Stimulated activated naive B cell treated with anti-CD40 and anti-IgM and Interleukin-4, amounts not matched to agents 10 μg/mL and 1 μg/mL and 100 μg/mL, for 72 hours (primary cell): ENCODE data around the gene SRGAP3.

ENCODE experiments used
- ATAC-seq, 2 donors: fragments of 150-1000 bp; cut with Tn5 transposase; replicated peaks; 2 replicates each; pipeline ENCODE4 v1.10.0; 2021; ENCODE audit warnings: moderate library complexity in 1 of 2
- DNase-seq: peaks from one replicate; pipeline ENCODE4 v3.0.0; 2021
- H3K27ac Mint-ChIP-seq: one replicate; pipeline ENCODE4 v1.8.0; 2022; ENCODE audit warnings: mild to moderate bottlenecking, mixed read lengths
- H3K27me3 Mint-ChIP-seq, 2 donors: one replicate each; pipeline ENCODE4 v1.8.0; 2022; ENCODE audit warnings: mixed read lengths in 2 of 2
- H3K36me3 Mint-ChIP-seq, 2 donors: one replicate each; pipeline ENCODE4 v1.8.0; 2022; ENCODE audit warnings: mixed read lengths in 2 of 2, mild to moderate bottlenecking in 1 of 2
- H3K4me1 Mint-ChIP-seq, 2 donors: one replicate each; pipeline ENCODE4 v1.8.0; 2022; ENCODE audit warnings: mixed read lengths in 2 of 2, mild to moderate bottlenecking in 1 of 2
- H3K4me3 Mint-ChIP-seq, 2 donors: one replicate each; pipeline ENCODE4 v1.8.0; 2022; ENCODE audit warnings: mild to moderate bottlenecking in 2 of 2, mixed read lengths in 2 of 2, moderate library complexity in 1 of 2
- H3K9me3 Mint-ChIP-seq, 2 donors: one replicate each; pipeline ENCODE4 v1.8.0; 2022; ENCODE audit warnings: mixed read lengths in 2 of 2, mild to moderate bottlenecking in 1 of 2

Gene SRGAP3

DNA sequence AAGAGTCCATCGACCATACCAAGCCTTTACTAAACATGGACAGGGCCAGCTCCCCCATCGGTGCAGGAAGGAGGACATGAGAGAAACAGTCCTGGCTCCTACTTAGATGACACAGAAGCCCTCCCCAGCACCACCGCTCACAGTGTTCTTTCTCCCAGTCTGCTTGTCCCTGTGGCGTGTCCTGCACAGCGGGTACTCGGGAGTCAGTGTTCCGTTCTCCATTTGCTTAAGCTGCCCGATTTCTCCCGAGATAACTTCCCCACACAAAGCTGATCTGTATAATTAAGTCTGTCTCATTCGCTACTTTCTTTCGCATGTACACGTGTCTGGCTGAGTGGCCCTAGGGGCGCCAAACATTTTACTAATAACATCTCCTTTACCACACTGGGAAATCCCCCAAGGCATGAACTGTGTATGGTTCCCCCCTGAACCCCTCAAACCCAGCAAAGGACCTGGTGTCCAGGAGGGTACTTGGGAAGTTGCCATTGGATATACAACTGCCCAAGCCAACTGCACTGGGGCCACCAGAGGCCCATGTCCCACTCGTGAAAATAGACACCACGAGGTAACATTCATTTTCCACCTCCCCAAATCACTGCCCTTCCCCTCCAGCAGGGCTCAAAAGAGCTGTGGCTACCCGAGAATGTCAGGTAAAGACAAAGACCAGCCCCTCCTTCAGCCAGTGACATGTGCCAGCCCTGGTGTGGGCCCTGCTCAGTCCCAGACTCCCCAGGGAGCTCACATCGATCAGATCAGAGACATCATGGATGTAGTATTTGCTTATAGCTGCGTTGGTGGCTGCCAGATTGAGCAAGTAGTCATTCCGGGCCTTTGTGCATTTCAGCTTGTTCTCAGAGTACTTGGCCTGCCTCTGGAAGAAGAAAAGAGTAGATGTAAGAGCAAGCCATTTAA lies 189.7 kb downstream of the SRGAP3 start:
- no peak for DNase-seq
- Mint-ChIP-seq H3K36me3 (peaks cover 0 to 5% of the 10 kb centered on the region in 2 donors), H3K4me1 (no peaks in the 10 kb centered on the region), H3K27ac (no peak overlapping the region), H3K9me3 (peaks cover 0 to 3% of the 10 kb centered on the region in 2 donors), H3K4me3 (no peak overlapping the region), H3K27me3 (peaks cover 0 to 4% of the 10 kb centered on the region in 2 donors)
- no peak for ATAC-seq

DNA sequence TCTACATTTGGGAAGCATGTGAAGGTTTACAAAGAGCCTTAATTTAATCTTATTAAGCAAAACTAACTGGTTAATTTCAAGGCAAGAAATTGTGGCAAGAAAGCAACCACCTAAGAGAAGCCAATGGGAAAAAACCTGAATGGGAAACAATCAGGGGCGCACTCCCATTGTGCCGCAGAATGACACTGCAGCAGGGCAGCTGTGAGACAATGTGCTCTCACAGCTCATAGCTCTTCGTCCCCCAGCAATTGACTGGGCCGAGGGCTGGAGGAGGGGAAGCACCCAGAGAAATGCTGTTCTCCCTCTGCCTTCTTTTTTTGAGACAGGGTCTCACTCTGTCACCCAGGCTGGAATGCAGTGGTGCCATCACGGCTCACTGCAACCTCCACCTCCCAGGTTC lies 192.9 kb downstream of the SRGAP3 start:
- no peak overlapping the region for H3K27ac Mint-ChIP-seq
- no peaks in the 10 kb centered on the region for H3K27me3 Mint-ChIP-seq
- DNase-seq (no peak), ATAC-seq (no peak)
- H3K4me1 Mint-ChIP-seq = no peaks in the 10 kb centered on the region
- H3K9me3 Mint-ChIP-seq = peaks cover 3 to 6% of the 10 kb centered on the region in 2 donors
- no peaks in the 10 kb centered on the region for H3K36me3 Mint-ChIP-seq
- no peak overlapping the region for H3K4me3 Mint-ChIP-seq

DNA sequence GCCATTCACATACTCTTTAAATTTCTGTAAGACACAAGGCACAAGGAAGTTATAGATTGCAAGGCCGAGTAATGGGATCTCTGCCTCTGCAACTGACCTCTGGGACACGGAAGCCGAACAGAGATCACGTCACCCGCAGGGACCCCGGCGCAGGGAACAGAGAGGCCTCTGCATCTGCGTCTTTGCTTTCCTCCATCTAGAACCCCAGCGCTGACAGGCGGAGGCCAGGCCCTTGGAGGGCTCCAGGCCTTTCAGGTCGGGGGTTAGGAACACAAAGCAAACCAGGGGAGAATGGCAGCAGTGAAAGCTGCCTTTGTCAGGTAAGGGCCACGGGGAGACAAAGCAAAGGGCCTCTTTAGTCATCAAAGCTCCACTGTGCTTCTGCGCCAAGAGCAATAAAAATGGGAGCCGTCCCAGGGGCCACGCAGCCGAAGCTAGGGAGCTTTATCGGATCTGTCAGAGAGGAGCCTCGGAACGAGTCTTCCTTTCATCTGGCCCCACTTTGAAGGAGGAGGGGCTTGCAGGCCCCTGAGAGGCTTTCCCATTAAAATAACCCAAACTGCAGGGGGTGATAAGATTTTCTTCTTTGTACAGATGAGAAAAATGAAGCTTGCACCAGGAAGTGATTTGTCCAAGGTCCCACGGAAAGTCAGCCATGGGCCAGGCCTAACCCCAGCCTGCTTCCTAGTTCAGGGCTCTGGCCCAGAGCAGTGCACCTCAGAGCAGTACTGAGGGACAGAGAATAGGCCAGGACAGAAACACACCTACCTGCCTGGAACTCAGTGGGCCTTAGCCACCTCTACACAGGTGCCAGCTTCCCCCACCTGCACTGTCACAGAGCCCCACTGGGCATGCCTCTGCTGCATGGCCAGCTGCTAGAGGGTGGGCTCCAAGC lies 201.7 kb downstream of the SRGAP3 start:
- Mint-ChIP-seq H3K36me3 (no peaks in the 10 kb centered on the region), H3K4me3 (no peak overlapping the region)

DNA sequence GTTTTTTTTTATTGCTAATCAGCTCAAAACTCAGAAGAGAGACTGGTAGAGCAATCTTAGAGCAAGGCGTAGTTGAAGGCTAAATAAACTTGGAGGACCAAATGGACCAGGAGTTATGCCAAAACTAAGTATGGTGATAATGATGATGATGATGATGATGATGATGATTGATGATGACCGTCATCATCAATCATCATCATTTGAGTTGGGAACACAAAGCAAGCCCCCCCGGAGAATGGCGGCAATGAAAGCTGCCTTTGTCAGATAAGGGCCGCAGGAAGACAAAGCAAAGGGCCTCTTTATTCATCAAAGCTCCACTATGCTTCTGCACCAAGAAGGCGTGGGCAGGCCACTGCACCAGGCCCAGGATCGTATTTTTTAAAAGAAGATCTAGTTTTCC lies 204.1 kb downstream of the SRGAP3 start:
- Mint-ChIP-seq H3K36me3 (no peaks in the 10 kb centered on the region), H3K27ac (no peak overlapping the region), H3K4me1 (no peaks in the 10 kb centered on the region)

More for the DNA sequence above, 201.7 kb downstream of the SRGAP3 start:
- no peak for ATAC-seq
- H3K27ac Mint-ChIP-seq = no peak overlapping the region
- no peaks in the 10 kb centered on the region for H3K9me3 Mint-ChIP-seq
- H3K27me3 Mint-ChIP-seq = peaks cover 0 to 4% of the 10 kb centered on the region in 2 donors
- no peak for DNase-seq
- no peaks in the 10 kb centered on the region for H3K4me1 Mint-ChIP-seq

DNA sequence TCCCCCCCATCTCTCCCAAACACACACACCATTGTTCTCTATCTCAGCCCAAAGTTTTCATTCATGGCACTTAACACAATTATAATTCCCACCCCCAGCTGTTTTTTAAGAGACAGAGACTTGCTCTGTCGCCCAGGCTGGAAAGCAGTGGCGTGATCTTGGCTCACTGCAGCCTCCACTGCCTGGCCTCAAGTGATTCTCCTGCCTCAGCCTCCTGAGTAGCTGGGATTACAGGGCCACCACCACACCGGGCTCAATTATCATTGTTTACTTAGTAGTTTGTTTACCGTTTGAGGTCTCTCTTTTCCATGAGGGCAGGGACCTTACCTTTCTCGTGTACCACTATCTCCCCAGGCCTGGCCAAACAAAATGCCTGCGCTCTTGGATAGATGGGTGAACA lies 206.4 kb downstream of the SRGAP3 start:
- H3K4me1 Mint-ChIP-seq = no peaks in the 10 kb centered on the region
- ATAC-seq (no peak), DNase-seq (no peak)
- no peak overlapping the region for H3K4me3 Mint-ChIP-seq
- no peaks in the 10 kb centered on the region for H3K36me3 Mint-ChIP-seq
- peaks cover 0 to 8% of the 10 kb centered on the region in 2 donors for H3K27me3 Mint-ChIP-seq
- no peak overlapping the region for H3K27ac Mint-ChIP-seq
- H3K9me3 Mint-ChIP-seq = no peaks in the 10 kb centered on the region

More for the DNA sequence above, 204.1 kb downstream of the SRGAP3 start:
- DNase-seq = no peak
- Mint-ChIP-seq H3K27me3 (peaks cover 0 to 8% of the 10 kb centered on the region in 2 donors), H3K9me3 (no peaks in the 10 kb centered on the region), H3K4me3 (no peak overlapping the region)
- ATAC-seq = no peak

DNA sequence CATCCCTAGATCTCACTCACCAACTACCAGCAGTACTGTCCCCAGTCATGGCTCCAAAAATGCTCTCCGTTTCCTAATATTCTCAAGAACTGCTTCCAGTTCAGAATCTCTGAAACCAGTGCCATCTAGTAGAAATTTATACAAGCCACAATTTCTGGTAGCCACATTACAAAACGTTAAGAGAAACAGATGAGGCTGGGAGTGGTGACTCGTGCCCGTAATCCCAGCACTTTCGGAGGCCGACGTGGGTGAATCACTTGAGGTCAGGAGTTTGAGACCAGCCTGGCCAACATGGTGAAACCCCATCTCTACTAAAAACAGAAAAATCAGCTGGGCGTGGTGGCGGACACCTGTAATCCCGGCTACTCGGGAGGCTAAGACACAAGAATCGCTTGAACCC lies 207.8 kb downstream of the SRGAP3 start:
- no peaks in the 10 kb centered on the region for H3K36me3 Mint-ChIP-seq
- peaks cover 0 to 8% of the 10 kb centered on the region in 2 donors for H3K27me3 Mint-ChIP-seq
- no peak for ATAC-seq
- DNase-seq = no peak
- no peak overlapping the region for H3K4me3 Mint-ChIP-seq
- H3K4me1 Mint-ChIP-seq = no peaks in the 10 kb centered on the region
- H3K9me3 Mint-ChIP-seq = no peaks in the 10 kb centered on the region
- no peak overlapping the region for H3K27ac Mint-ChIP-seq

DNA sequence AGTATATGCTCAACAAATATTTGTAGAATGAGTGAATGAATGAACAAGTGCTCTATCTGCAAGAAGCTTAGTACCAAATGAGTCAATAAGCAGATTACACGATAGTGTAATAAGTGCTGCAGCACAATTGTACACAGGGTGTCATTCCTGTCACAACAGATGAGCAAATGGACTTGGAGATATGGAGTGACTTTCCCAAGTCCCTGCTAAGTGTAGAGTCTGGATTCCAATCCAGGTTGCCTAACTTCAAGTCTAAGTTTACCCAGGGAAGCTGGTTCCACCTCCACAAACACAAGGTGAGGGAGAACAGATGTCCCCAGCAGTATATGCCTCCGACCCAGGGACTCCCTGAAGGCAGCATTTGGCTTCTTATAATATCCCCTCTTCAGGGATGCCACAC lies 208.4 kb downstream of the SRGAP3 start:
- H3K4me3 Mint-ChIP-seq = no peak overlapping the region
- ATAC-seq (no peak), DNase-seq (no peak)
- no peaks in the 10 kb centered on the region for H3K36me3 Mint-ChIP-seq
- H3K4me1 Mint-ChIP-seq = no peaks in the 10 kb centered on the region
- no peak overlapping the region for H3K27ac Mint-ChIP-seq
- no peaks in the 10 kb centered on the region for H3K9me3 Mint-ChIP-seq
- H3K27me3 Mint-ChIP-seq = peaks cover 0 to 8% of the 10 kb centered on the region in 2 donors

DNA sequence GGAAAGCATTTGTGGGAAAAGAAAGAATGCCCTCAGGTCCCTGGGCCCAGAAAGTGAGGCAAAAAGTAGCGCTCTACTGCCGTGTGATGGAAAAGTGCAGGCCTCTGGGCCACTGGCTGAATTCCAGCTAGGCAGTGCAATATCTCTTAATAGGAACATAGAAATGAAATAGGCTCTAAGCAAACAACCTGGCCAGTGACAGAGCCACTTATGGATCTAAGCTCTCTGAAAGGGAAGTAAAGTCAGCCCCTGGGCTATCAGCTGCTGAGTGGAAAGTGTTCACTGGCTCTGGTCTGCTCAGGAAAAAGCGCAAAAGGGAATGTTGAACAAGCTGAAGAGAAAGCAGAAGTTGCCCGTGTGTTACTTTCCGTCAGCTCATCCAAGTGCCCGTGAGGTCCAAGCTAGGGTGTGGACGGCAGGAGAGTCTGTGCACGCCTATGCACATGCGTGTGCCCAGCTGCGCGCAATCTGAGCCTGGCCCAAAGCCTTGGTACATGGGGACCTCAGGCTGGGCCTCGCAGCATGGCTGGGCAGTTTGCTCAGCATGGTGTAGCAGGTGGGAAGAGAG lies 212.2 kb downstream of the SRGAP3 start:
- H3K9me3 Mint-ChIP-seq = no peaks in the 10 kb centered on the region
- no peak overlapping the region for H3K4me3 Mint-ChIP-seq
- no peaks in the 10 kb centered on the region for H3K36me3 Mint-ChIP-seq
- no peak overlapping the region for H3K27ac Mint-ChIP-seq
- ATAC-seq = no peak
- H3K27me3 Mint-ChIP-seq = peaks cover 3 to 4% of the 10 kb centered on the region in 2 donors
- DNase-seq = no peak
- peaks cover 2 to 11% of the 10 kb centered on the region in 2 donors for H3K4me1 Mint-ChIP-seq

DNA sequence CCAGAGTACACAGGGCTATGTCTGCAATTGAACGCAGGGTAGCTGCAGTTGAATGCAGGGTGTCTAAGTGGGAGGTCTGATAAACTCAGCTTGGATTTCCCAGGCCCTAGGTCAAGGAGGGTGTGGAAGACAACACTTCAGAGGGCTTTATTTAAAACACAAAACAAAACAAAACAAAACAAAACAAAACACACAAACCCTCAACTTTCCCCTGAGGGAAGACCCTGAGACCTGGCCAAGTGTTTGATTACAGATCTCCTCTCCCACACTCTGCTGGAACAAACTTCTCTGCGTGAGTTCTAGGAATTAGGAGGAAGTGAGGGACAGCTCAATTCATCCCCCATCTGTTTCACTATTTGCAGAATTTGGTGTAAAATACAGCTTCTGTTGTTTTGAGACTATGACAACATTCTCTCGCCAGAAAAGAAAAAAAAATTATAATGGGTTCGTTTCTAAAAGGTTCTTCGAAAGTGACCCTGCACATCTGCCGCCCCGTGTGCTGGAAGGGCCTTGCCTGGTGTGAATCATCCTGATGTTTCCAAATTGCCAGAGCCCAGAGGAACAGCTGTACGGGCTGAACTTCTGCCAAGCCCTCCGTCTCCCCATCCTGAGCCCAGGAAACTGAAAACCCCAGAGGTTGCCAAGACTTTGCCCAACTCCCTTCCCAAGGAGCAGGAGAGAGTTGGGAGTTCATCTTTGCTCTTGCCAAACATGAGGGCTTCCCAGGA lies 212.9 kb downstream of the SRGAP3 start:
- no peak for DNase-seq
- peaks cover 2 to 12% of the 10 kb centered on the region in 2 donors for H3K4me1 Mint-ChIP-seq

DNA sequence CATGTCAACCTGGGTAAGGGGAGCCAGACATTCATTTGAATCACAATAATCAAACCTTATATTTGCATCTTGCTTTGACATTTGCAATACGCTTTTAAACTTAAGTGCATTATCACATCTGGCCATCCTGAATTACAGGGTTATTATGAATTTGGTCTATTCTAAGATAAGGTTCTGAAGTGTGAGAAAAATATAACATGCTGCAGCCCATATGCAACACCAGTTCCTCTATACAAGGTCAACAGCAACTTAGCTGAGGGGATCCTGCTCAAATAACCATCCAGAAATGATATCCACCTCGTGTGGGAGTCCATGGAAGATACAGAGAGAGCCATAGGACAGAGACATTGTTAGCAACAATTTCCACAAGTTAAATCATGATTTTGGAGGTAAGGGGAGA lies 213.5 kb downstream of the SRGAP3 start:
- Mint-ChIP-seq H3K36me3 (no peaks in the 10 kb centered on the region), H3K27me3 (peaks cover 4 to 9% of the 10 kb centered on the region in 2 donors), H3K4me1 (peaks cover 2 to 12% of the 10 kb centered on the region in 2 donors), H3K27ac (no peak overlapping the region), H3K9me3 (no peaks in the 10 kb centered on the region), H3K4me3 (no peak overlapping the region)
- DNase-seq (no peak), ATAC-seq (no peak)

More for the DNA sequence above, 212.9 kb downstream of the SRGAP3 start:
- no peak for ATAC-seq
- Mint-ChIP-seq H3K36me3 (no peaks in the 10 kb centered on the region), H3K9me3 (no peaks in the 10 kb centered on the region), H3K27me3 (peaks cover 3 to 5% of the 10 kb centered on the region in 2 donors), H3K4me3 (no peak overlapping the region), H3K27ac (no peak overlapping the region)

DNA sequence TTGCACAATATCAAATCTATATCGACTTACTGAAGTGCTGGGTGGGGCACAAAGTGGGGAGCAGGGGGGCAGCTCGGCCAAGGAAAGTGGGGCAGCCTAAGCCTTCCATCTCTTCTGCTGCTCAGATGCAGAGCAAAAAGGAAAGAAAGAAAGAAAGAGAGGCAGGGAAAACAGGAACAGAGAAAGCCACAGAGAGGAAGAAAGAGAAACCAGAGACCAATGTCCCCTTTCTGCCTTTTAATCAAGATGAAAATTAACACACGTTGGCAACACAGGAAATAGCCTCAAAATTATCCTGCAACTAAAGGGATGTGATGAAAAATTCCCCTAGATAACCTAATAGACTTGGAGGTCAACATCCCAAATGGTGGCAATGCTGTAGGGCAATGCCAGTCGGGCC lies 214.0 kb downstream of the SRGAP3 start:
- no peak overlapping the region for H3K4me3 Mint-ChIP-seq
- peaks cover 4 to 9% of the 10 kb centered on the region in 2 donors for H3K27me3 Mint-ChIP-seq
- H3K36me3 Mint-ChIP-seq = no peaks in the 10 kb centered on the region
- DNase-seq (no peak), ATAC-seq (no peak)
- H3K4me1 Mint-ChIP-seq = peaks cover 2 to 12% of the 10 kb centered on the region in 2 donors
- H3K9me3 Mint-ChIP-seq = no peaks in the 10 kb centered on the region
- no peak overlapping the region for H3K27ac Mint-ChIP-seq

DNA sequence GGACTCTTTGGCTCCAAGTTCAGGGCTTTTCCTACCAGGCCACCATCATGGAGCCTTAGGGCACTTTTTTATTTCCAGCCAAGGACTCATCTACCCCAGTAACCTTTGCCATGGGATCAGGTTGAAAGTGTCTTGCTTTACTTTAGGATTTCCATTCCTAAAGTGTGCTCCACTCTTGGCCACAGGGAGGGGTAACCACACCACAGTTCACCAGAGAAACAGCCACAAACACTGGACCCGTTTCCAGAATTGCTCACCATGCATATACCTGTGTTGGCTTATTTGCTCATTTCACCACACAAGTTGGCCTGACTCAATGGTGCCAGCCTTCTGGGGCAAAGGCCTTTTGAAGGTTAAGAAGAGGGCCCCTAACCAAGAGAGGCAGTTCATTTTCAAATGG lies 215.6 kb downstream of the SRGAP3 start:
- Mint-ChIP-seq H3K4me3 (no peak overlapping the region), H3K27ac (no peak overlapping the region), H3K4me1 (peaks cover 2 to 12% of the 10 kb centered on the region in 2 donors), H3K27me3 (peaks cover 4 to 9% of the 10 kb centered on the region in 2 donors), H3K9me3 (no peaks in the 10 kb centered on the region), H3K36me3 (no peaks in the 10 kb centered on the region)
- ATAC-seq (no peak), DNase-seq (no peak)

DNA sequence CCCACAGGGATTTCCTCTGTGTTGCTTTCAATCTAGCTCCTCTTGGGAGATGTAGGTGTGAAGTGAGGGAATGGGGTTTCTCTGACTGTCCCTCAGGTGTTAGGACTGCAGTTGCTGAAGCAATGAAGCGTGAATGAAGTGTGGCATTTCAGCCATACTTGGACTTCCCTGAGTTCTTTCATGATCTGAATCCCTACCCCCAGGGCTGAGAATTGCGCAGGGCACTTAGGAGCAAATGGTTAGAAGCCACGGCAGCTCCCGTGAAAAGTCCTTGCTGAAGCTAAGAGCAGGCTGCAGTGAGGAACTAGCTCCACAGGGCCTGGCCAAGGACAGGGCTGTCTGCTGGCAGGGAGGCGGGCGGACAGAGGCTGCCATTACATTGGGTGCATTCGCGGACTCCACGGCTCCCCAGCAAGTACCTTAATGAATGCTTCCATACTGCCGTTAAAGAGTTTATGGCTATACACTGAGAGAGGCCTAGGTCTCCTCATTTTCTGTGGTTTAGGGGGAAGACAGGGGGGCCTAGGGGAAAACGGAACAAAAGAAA lies 217.1 kb downstream of the SRGAP3 start:
- peak in 1 of 2 donors; percentile 29 for ATAC-seq
- H3K27me3 Mint-ChIP-seq = peaks cover 4 to 9% of the 10 kb centered on the region in 2 donors
- no peaks in the 10 kb centered on the region for H3K36me3 Mint-ChIP-seq
- no peak overlapping the region for H3K4me3 Mint-ChIP-seq
- H3K27ac Mint-ChIP-seq = peak overlapping the region; percentile 16
- no peaks in the 10 kb centered on the region for H3K9me3 Mint-ChIP-seq
- DNase-seq = no peak
- H3K4me1 Mint-ChIP-seq = peaks cover 2 to 12% of the 10 kb centered on the region in 2 donors
